Activated T-helper 2 cell treated with anti-CD3 and anti-CD28 coated beads, Interferon-gamma antibody, Interleukin-2, Interleukin-4, amounts not matched to agents 10 μg/mL and 5 μg/mL and 100 μg/mL, durations not matched to agents 14 hours and 24 hours and 36 hours (primary cell): Measurements from ENCODE around the gene ZBTB22. TPM values are rescaled to one million over a fixed set of nuclear protein-coding genes. Genes with fewer than 3 reads are reported as not detected.
"Not testable (repeated sequence)": the region's sequence is repeated elsewhere in the genome, so short reads cannot be mapped to it uniquely, and the experiment has no call there.

ENCODE experiments used
- DNase-seq: peaks from one replicate; pipeline ENCODE4 v3.0.0; 2021; ENCODE audit warnings: low spot score
- H3K27ac Mint-ChIP-seq: one replicate; pipeline ENCODE4 v1.8.0; 2021; ENCODE audit warnings: mixed read lengths
- H3K27me3 Mint-ChIP-seq: one replicate; pipeline ENCODE4 v1.8.0; 2021; ENCODE audit warnings: low read depth, mixed read lengths
- H3K36me3 Mint-ChIP-seq: one replicate; pipeline ENCODE4 v1.8.0; 2021; ENCODE audit warnings: low read depth, mixed read lengths
- H3K4me1 Mint-ChIP-seq: one replicate; pipeline ENCODE4 v1.8.0; 2021; ENCODE audit warnings: low read depth, mixed read lengths
- H3K4me3 Mint-ChIP-seq: one replicate; pipeline ENCODE4 v1.8.0; 2021; ENCODE audit warnings: low read depth, mild to moderate bottlenecking, moderate library complexity, mixed read lengths
- H3K9me3 Mint-ChIP-seq: one replicate; pipeline ENCODE4 v1.8.0; 2021; ENCODE audit warnings: mixed read lengths
- intact Hi-C: fragments of 100-400 bp; cut with micrococcal nuclease; formaldehyde crosslinking; loops from one replicate; pipeline ENCODE4 v1.15.1; 2023
- total RNA-seq: library from RNA; stranded (reverse); gene quantifications from 2 replicates; pipeline ENCODE4 v1.2.3, GENCODE V29; 2022

Gene ZBTB22
- total RNA-seq, 1 donor from 2014 or later, result 14.4 TPM

DNA sequence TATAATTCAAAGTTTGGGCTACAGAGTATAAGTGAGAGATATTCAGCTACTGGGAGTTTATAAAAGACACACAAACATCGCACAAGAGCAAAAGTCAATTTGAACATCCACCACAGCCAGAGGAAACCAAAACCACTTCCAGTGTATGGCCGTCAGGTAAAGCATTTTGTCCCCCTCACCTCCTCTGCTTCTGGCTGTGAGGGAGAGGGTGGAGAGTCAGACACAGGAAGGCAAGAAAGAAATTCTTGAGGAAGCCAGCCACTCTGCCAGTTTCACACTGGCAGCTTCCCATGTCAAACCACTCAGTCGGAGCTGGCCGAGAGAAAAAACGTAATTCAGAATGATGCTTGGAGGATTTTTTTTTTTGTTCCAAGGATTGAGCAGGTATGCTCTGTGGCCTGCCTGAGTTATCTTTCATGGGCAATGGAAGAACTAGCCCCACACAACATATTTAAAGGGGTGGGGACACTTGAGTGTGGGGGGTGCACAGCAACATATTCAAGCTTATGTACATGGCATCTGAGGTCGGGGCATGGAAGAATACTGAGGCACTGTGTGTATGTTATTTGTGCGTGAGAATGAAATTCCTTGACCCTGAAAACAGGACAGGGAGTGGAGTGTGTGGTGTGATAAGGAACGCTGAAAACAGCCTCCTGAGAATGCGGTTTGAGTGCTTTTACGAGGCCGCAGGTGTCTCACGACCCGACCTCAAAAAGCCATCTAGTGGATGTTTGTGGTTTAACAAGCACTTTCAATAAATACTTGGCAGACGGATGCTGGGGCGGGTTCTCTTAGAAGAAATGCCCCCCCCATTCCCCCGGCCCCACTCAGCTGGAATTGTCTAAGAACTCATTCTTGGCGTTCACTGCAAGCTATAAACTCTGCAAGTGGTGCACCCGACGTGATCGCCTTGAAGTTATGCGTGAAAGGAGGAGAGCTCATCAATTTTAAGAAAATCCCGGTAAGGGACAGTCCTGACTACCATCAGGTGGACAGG lies 27.5 kb upstream of the ZBTB22 start:
- Mint-ChIP-seq H3K27ac (peak overlapping the region; percentile 82), H3K27me3 (peaks cover 2% of the 10 kb centered on the region), H3K4me3 (peak overlapping the region; percentile 69), H3K4me1 (peaks cover 24% of the 10 kb centered on the region), H3K36me3 (no peaks in the 10 kb centered on the region), H3K9me3 (no peaks in the 10 kb centered on the region)
- intact Hi-C loops, result loop anchor here (2.0 to 10.0 kb wide), 3 partner anchors 33 to 740 kb away; partner anchors contain the start of genes KIFC1 and TAPBP
- peak; percentile 62 for DNase-seq

DNA sequence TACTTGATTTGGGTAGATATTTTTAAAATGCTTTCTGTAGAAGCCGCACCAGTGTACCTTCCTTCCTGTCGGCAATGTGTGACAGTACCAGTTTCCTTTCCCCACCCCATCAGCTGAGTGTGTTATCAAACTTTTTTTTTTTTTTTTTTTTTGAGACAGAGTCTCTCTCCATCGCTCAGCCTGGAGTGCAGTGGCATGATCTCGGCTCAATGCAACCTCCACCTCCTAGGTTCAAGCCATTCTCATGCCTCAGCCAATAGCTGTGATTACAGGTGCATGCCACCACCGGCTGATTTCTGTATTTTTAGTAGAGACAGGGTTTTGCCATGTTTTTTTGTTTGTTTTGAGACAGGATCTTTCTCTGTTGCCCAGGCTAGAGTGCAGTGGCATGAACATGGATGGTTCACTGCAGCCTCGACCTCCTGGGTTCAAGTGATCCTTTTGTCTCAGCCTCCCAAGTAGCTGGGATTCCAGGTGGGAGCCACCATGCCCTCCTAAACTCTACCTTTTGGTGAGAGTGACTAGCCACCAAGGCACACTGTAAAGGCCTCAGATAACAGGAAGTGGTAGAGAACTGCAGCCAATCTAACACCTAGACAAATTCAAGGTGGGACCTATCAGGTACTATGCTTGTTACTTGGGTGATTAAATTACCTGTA lies 26.5 kb upstream of the ZBTB22 start:
- Mint-ChIP-seq H3K4me1 (peaks cover 25% of the 10 kb centered on the region), H3K9me3 (no peaks in the 10 kb centered on the region), H3K36me3 (no peaks in the 10 kb centered on the region), H3K4me3 (peak overlapping the region; percentile 48), H3K27ac (peak overlapping the region; percentile 71), H3K27me3 (peaks cover 3% of the 10 kb centered on the region)
- intact Hi-C loops, result loop anchor here (2.0 to 10.0 kb wide), 2 partner anchors 47 to 739 kb away; partner anchors contain the start of gene KIFC1
- DNase-seq, result peak; percentile 55

DNA sequence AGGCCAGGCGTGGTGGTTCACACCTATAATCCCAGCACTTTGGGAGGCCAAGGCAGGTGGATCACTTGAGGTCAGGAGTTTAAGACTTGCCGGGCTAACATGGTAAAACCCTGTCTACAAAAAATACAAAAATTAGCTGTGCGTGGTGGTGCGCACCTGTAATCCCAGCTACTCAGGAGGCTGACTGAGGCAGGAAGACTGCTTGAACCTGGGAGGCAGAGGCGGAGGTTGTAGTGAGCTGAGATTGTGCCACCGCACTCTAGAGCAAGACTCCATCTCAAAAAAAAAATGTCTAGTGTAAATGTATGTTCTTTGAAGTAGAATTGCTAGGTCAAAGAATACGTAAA lies 26.0 kb upstream of the ZBTB22 start:
- Mint-ChIP-seq H3K4me3 (peak overlapping the region; percentile 48), H3K27ac (peak overlapping the region; percentile 71), H3K4me1 (peaks cover 28% of the 10 kb centered on the region)
- not testable (repeated sequence) for H3K27me3 Mint-ChIP-seq, DNase-seq, H3K36me3 Mint-ChIP-seq, H3K9me3 Mint-ChIP-seq
- intact Hi-C loops, result loop anchor here (10.0 kb wide), 1 partner anchor 739 kb away; no protein-coding TSS in a partner anchor

DNA sequence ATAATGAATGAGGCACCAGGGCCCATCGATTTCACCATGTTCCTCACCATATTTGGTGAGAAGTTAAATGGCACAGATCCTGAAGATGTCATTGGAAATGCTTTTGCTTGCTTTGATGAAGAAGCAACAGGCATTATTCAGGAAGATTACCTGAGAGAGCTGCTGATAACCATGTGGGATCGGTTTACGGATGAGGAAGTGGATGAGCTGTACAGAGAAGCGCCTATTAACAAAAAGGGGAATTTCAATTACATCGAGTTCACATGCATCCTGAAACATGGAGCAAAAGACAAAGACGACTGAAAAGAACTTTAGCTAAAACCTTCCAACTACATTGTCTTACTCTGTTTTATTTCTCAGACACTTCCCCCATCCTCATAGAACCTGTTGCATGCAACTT lies 21.6 kb upstream of the ZBTB22 start:
- H3K36me3 Mint-ChIP-seq, result no peaks in the 10 kb centered on the region
- H3K4me1 Mint-ChIP-seq, result peaks cover 15% of the 10 kb centered on the region
- H3K27ac Mint-ChIP-seq, result no peak overlapping the region
- intact Hi-C loops, result no loop called here
- H3K9me3 Mint-ChIP-seq, result no peaks in the 10 kb centered on the region
- peaks cover 5% of the 10 kb centered on the region for H3K27me3 Mint-ChIP-seq
- no peak overlapping the region for H3K4me3 Mint-ChIP-seq
- DNase-seq, result no peak

DNA sequence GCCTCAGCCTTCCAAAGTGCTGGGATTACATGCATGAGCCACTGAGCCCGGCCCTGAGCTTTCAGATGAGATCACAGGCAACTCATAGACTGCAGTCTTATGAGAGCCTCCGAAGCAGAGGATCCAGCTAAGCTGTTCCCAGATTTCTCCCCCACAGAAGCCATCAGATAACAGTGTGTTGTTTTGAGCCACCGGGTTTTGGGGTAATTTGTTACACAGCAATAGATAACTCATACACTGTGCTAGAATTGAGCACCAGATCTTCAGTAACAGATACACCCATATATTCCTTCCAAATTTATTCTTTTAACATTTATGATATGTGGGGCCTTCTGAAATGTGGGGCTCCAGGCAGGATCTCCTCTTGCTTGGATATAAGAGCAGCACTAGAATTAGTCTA lies 19.0 kb upstream of the ZBTB22 start:
- peaks cover 5% of the 10 kb centered on the region for H3K27me3 Mint-ChIP-seq
- peaks cover 15% of the 10 kb centered on the region for H3K4me1 Mint-ChIP-seq
- no peak overlapping the region for H3K4me3 Mint-ChIP-seq
- no peak overlapping the region for H3K27ac Mint-ChIP-seq
- no peak for DNase-seq
- intact Hi-C loops, result no loop called here
- no peaks in the 10 kb centered on the region for H3K9me3 Mint-ChIP-seq
- no peaks in the 10 kb centered on the region for H3K36me3 Mint-ChIP-seq

DNA sequence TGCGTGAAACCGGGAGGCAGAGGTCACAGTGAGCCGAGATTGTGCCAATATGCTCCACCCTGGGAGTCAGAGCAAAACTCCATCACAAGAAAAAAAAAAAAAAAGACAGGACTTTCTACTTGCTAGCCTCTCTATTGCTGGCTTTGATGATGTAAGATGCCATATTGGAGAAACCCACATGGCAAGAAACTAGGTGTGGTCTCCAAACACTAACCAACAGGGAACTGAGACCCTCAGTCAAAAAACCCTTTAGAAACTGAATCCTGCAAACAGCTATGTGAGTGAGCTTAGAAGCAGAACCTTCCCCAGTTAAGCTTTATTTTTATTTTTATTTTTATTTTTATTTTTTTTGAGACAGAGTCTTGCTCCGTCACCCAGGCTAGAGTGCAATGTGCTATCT lies 18.4 kb upstream of the ZBTB22 start:
- peaks cover 5% of the 10 kb centered on the region for H3K27me3 Mint-ChIP-seq
- intact Hi-C loops, result no loop called here
- no peak overlapping the region for H3K4me3 Mint-ChIP-seq
- H3K4me1 Mint-ChIP-seq, result peaks cover 15% of the 10 kb centered on the region
- H3K9me3 Mint-ChIP-seq, result no peaks in the 10 kb centered on the region
- H3K36me3 Mint-ChIP-seq, result no peaks in the 10 kb centered on the region
- no peak overlapping the region for H3K27ac Mint-ChIP-seq
- no peak for DNase-seq

DNA sequence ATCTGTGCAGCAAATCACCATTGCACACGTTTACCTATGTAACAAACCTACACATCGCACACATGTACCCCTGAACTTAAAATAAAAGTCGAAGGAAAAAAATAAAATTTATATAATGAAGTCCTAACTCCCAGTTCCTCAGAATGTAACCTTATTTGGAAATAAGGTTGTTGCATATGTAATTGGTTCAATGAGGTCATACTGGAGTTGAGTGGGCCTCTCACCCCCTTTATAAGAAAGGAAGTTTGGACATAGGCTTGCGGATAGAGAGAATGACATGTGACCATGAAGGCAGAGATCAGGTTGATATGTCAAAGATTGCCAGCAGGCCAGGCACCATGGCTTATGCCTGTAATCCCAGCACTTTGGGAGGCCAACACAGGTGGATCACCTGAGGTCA lies 16.1 kb upstream of the ZBTB22 start:
- no peak for DNase-seq
- Mint-ChIP-seq H3K27ac (no peak overlapping the region), H3K9me3 (no peaks in the 10 kb centered on the region), H3K4me3 (no peak overlapping the region), H3K36me3 (no peaks in the 10 kb centered on the region), H3K27me3 (no peaks in the 10 kb centered on the region), H3K4me1 (peaks cover 10% of the 10 kb centered on the region)
- intact Hi-C loops, result no loop called here

DNA sequence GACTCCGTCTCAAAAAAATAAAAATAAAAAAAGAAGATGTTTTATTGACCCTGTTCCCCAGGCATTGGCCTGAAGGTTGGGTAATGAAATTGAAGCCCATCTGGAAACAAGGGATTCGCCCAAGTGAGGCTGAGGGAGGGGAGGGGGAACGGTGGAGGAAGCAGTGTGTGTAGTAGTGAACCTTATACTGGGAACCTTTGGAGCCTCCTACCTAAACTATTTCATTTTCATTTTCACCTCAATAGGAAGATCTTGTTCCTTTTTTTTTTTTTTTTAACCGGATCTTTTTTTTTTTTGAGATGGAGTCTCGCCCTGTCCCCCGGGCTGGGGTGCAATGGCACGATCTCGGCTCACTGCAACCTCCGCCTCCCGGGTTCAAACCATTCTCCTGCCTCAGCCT lies 13.2 kb upstream of the ZBTB22 start:
- Mint-ChIP-seq H3K36me3 (no peaks in the 10 kb centered on the region), H3K4me1 (peaks cover 10% of the 10 kb centered on the region), H3K4me3 (no peak overlapping the region), H3K27ac (no peak overlapping the region), H3K27me3 (no peaks in the 10 kb centered on the region), H3K9me3 (no peaks in the 10 kb centered on the region)
- intact Hi-C loops, result no loop called here
- no peak for DNase-seq

DNA sequence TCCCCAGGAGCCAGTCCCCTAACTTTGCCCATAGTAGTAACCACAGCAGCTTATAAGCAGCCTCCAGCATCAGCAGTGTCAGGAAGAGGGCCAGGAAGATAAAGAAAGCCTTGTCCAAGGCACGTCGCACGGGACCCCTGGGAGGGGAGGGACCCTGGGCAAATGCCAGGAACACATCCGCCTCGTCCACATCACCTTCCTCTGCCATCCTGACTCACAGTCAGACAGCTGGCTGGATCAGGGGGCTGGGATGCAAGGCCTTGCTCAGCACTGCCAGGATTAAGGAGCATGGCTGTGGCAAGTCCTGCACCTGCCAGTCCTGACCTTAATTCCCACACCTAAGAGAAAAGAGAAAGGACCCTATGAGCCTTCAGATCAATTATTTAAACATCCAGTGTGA lies 11.5 kb upstream of the ZBTB22 start:
- peaks cover 10% of the 10 kb centered on the region for H3K4me1 Mint-ChIP-seq
- no peak for DNase-seq
- H3K9me3 Mint-ChIP-seq, result no peaks in the 10 kb centered on the region
- H3K27ac Mint-ChIP-seq, result no peak overlapping the region
- no peak overlapping the region for H3K4me3 Mint-ChIP-seq
- H3K27me3 Mint-ChIP-seq, result no peaks in the 10 kb centered on the region
- intact Hi-C loops, result no loop called here
- H3K36me3 Mint-ChIP-seq, result no peaks in the 10 kb centered on the region

DNA sequence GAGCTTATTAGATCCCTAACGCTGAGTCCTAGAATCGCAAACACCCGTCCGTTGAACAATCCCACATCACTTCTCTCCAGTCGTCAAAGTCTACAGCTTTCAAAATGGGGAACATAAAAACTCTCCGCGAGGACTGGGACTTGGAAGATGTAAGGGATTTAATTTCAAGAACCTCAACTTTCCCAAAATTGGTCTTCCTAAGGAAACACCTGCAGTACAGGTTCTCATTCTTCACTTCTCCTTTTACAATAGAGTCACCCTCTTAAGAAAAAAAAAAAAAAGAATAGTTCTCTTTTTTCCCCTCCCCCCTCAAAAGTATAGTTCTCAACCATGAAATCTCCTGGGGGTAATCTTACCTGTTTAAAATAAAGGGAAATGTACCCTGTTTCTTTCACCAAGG lies 6.6 kb upstream of the ZBTB22 start:
- peak overlapping the region; percentile 92 for H3K4me3 Mint-ChIP-seq
- intact Hi-C loops, result no loop called here
- no peaks in the 10 kb centered on the region for H3K27me3 Mint-ChIP-seq
- H3K4me1 Mint-ChIP-seq, result peaks cover 36% of the 10 kb centered on the region
- H3K9me3 Mint-ChIP-seq, result no peaks in the 10 kb centered on the region
- no peak for DNase-seq
- no peak overlapping the region for H3K27ac Mint-ChIP-seq
- H3K36me3 Mint-ChIP-seq, result peaks cover 36% of the 10 kb centered on the region

DNA sequence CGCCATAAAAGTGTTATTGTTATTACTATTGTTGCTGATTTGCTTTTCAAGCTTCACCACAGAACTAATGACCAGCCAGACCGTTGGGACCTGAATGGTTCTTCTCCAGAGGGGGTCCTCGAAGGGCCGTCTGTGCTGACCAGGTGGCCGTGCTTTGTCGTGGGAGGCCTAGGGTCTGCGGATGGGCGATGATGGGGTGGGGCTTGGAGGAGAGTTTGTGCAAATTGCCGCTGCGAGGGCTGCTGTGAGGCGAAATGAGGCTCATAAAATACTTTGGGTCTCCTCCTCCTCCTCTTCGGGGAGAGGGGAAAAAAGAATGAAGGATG lies 6.0 kb upstream of the ZBTB22 start:
- intact Hi-C loops, result loop anchor here (1.0 kb wide), 2 partner anchors 9 to 51 kb away; partner anchors contain the start of genes RPS18 and TAPBP
- H3K9me3 Mint-ChIP-seq, result no peaks in the 10 kb centered on the region
- H3K36me3 Mint-ChIP-seq, result peaks cover 41% of the 10 kb centered on the region
- DNase-seq, result no peak
- H3K4me3 Mint-ChIP-seq, result peak overlapping the region; percentile 92
- no peaks in the 10 kb centered on the region for H3K27me3 Mint-ChIP-seq
- H3K4me1 Mint-ChIP-seq, result peaks cover 41% of the 10 kb centered on the region
- peak overlapping the region; percentile 93 for H3K27ac Mint-ChIP-seq

DNA sequence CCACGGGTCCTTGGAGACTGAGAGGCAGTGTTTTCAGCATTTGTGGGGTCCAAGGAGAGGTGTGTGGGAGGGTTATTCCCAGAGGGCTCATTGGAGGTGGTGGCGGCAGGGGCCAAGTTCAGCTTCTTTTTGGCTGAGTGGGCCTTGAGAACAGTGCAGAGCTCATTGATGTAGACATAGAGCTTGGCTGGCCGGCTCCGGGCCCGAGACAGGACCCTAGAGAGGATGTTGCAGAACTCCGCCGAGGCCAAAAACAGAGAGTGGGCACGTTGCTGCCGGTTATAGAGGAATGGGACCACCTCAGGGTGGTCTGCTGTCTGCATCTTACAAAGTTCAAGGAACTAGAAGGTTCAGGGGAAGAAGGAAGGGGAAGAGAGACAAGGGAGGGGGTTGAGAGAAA lies 3.7 kb upstream of the ZBTB22 start:
- DNase-seq, result no peak
- peak overlapping the region; percentile 77 for H3K27ac Mint-ChIP-seq
- H3K4me1 Mint-ChIP-seq, result peaks cover 49% of the 10 kb centered on the region
- H3K36me3 Mint-ChIP-seq, result peaks cover 55% of the 10 kb centered on the region
- H3K9me3 Mint-ChIP-seq, result no peaks in the 10 kb centered on the region
- H3K27me3 Mint-ChIP-seq, result no peaks in the 10 kb centered on the region
- peak overlapping the region; percentile 81 for H3K4me3 Mint-ChIP-seq
- intact Hi-C loops, result no loop called here
